ENCODE measurements around the gene PTPMT1. TPM values are rescaled to one million over a fixed set of nuclear protein-coding genes. Genes with fewer than 3 reads are reported as not detected.
A peak's percentile ranks its signal among the peaks of the same experiment; 100 is the strongest.
"Not testable (repeated sequence)": the region's sequence is repeated elsewhere in the genome, so short reads cannot be mapped to it uniquely, and the experiment has no call there.

Gene PTPMT1, protein sequence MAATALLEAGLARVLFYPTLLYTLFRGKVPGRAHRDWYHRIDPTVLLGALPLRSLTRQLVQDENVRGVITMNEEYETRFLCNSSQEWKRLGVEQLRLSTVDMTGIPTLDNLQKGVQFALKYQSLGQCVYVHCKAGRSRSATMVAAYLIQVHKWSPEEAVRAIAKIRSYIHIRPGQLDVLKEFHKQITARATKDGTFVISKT
- 45.1 TPM for total RNA-seq

DNA sequence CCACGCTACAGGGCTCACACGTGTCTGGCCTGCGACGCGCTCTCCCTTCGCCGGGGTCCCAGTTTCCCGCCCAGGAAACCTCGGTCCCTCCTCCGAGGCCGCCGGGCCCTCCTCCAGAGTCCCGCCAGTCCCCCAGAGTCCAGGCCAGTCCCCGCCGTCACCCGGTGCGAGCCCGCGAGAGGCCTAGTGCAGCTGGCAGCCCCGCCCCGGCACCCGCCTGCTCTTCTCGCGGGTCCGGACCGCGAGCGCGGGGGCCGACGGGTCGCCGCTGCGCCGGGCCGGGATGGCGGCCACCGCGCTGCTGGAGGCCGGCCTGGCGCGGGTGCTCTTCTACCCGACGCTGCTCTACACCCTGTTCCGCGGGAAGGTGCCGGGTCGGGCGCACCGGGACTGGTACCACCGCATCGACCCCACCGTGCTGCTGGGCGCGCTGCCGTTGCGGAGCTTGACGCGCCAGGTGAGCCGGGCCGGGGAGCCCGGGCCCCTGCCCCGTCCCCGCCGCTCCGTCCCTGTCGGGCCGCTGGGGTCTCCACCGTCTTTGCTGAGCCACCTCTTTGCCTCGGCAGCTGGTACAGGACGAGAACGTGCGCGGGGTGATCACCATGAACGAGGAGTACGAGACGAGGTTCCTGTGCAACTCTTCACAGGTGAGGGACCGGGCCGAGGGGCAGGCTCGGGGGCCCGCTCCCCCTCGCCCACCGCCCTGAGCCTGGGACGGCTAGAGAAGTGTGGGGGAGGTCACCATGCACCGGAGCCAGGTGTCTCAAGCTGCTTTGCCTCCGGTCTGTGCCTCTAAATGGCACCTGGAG lies at the start of gene PTPMT1:
TSS of gene PTPMT1 (plus strand) at position 260 of the 809 bp plus-strand sequence. CDS start at position 284, 24 bp downstream.
- DNase-seq (ENCODE audit: low spot score) = peak; percentile 50

DNA sequence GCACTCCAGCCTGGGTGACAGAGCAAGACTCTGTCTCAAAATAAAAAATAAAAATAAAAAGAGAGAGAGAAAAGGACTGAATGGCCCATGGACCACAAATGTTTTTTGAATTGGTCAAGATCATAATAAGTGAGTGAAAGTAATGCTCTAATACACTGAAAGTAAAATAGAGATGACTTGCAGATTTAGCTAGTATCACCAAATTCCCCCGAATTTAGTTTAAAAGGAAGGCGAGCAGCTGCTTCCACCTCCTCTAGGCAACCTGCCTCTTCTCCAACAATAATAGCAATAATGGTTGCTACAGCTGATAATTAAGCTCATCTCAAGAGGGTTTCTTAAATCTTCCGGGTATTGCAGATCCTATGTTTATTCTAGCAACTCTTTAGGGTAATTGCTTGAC lies 49.2 kb upstream of the PTPMT1 start:
- DNase-seq (ENCODE audit: low spot score) = no peak

DNA sequence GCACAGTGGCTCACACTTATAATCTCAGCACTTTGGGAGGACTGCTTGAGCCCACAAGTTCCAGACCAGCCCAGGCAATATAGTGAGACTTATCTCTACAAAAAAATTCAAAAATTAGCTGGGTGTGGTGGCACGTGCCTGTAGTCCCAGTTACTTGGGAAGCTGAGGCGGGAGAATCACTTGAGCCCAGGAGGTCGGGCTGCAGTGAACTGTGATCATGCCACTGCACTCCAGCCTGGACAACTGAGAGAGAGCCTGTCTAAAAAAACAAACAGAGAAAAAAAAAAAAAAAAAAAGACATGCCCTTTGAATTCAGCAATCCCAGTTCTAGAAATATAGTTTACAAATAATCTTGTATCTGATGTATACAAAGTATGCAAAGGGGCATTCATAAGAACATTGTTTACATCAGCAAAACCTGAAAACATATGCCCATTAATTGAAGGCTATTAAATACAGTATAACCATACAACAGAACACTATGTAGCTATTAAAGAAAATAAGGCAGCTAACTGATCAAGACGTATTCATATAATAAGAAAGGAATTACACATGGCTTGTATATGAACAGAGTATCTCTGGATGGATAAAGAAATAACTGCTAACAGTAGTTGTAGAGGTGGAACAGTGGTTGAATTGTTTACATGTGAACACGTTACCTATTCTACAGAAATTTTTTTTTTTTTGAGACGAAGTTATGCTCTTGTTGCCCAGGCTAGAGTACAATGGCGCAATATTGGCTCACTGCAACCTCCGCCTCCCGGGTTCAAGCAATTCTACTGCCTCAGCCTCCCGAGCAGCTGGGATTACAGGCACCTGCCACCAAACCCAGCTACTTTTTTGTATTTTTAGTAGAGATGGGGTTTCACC lies 48.2 kb upstream of the PTPMT1 start:
- DNase-seq (ENCODE audit: low spot score) = no peak

DNA sequence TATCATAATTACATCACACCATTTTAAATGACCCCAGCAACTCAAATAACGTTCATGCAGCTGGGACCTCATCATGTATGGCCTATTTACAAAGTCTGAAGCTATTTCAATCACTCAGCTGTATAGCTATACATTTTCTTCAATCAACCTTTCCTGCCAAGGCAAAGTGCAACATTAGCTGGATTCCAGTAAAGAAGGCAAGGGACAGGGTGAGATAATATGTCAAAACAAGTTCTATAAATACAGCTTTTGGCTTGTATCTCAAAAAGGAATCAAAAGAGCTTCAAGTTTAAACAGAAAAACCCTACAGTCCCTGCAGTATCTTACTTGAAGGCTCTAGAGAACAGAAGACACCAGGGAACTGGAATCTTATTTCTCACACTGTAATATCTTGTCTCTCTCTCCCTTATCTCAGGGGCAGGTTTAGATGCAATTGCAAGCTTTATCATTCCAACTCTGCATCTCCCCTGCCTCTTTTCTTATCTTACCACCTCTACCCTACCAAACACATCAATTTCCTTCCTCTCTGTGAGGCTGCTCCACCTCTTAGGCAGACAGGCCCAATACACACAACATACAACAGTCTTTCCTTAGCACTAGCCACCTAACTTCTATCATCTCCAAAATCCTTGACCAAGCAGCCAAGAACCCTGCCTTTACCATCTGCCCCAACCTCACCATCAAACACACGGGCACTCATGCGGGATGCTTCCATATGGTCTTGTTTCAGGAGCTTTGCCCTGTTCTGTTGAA lies 47.0 kb upstream of the PTPMT1 start:
- no peak for DNase-seq (ENCODE audit: low spot score)

DNA sequence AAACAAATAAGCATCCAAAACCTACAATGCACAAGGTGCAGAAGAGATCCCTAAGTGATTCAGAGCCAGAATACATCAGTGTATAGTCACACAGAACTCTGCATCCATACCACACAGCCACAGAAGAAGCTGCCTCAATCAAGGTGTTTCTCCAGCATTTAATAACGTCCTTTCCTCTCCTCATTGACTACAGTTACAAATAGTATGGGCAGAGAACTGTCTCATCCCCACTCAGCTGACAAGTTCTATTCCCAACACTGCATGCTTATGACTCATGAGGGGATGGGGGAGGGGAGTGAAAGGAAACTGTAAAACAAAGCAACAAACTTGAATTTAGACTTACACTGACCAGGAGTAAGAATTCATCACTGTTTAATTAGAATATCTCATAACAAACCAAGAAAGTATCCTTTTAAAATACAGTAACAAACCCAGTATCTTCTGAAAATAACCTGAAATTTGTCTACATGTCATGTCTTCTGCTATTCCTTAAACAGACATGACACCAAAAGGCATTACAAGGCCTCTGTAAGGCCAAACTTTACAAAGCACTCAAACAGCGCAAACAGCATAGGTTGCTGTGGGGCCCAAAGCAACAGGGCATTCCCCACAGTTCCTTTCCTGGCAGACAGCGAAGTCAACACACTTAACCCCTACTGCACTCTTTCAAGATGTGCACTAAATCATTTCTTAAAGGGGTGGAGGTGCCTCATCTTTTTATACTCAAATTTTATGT lies 41.7 kb upstream of the PTPMT1 start:
- peak; percentile 58 for DNase-seq (ENCODE audit: low spot score)

DNA sequence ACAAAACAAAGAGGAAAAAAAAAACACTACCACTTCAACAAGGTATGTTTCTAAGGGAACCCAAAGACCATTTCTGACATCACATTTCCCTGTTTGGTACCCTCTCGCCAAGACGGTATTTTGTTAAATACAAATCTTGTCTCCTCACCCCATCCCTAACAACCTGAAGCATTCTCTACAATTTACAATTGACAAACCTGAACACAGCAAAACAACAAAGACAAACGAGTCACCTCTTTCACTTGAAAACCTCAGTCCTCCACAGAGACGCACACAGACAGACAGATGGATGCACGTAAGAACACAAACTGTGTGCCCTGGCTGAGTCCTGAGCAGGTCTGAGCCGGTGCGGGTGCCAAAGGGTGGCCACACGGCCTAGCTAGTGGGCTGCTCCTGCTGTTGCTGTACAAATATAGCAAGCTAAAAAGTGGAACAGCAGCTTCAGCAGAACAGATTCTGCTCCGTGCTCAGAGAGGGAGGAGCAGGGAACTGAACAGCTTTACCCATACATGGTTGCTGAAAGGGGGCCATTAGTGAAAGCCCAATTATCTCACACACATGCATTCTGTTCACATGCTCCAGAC lies 41.0 kb upstream of the PTPMT1 start:
- DNase-seq (ENCODE audit: low spot score) = peak; percentile 27

DNA sequence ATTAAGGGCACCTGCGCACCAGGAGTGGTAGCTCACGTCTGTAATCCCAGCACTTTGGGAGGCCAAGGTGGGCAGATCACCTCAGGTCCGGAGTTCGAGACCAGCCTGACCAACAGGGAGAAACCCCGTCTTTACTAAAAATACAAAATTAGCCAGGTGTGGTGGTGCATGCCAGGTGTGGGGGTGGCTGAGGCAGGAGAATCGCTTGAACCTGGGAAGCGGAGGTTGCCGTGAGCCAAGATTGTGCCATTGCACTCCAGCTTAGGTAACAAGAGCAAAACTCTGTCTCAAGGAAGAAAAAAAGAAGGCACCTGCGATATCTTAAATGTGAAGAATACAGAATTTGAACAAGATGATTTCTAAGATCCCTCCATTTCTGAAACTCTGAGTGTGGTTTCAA lies 39.4 kb upstream of the PTPMT1 start:
- DNase-seq (ENCODE audit: low spot score) = not testable (repeated sequence)

DNA sequence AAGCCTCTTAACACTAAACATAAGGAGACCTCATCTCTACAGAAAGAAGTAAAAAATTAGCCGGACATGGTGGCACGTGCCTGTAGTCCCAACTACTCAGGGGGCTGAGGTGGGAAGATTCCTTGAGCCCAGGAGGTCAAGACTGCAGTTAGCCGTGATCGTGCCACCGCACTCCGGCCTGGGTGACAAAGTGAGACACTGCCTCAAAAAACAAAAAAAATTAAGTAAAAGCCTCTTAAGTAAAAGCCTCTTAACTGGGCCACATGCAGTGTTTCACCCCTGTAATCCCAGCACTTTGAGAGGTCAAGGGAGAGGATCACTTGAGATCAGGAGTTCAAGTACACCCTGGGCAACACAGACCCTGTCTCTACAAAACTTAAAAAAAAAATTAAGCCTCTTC lies 38.2 kb upstream of the PTPMT1 start:
- DNase-seq (ENCODE audit: low spot score) = no peak

DNA sequence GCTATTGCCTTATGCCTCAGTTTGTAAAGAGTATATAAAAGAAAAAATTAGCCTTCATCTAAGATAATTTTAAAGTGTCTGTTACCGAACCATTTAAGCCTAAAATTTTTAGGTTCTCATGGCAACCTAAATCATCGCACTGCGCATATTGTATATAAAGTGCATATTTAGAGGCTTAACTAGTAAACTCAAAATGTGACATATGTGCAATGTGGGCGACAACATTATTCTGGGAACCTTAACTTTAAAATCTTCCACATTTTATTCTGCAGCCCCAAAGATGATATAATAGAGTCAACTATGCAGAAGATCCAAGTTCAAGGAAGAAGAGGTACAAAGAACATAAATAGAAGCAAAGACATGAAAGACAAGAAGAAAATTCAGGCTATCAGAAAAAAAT lies 35.4 kb upstream of the PTPMT1 start:
- no peak for DNase-seq (ENCODE audit: low spot score)

DNA sequence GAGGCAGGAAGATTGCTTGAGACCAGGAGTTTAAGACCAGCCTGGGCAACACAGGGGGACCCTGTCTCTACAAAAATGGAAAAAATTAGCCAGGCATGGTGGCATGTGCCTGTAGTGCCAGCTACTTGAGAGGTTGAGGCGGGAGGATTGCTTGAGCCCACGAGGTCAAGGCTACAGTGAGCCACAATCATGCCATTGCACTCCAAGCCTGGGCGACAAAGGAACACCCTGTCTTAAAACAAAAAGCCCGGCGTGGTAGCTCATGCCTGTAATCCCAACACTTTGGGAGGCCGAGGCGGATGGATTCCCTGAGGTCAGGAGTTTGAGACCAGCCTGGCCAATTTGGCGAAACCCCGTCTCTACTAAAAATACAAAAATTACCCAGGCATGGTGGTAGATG lies 34.7 kb upstream of the PTPMT1 start:
- DNase-seq (ENCODE audit: low spot score) = not testable (repeated sequence)

DNA sequence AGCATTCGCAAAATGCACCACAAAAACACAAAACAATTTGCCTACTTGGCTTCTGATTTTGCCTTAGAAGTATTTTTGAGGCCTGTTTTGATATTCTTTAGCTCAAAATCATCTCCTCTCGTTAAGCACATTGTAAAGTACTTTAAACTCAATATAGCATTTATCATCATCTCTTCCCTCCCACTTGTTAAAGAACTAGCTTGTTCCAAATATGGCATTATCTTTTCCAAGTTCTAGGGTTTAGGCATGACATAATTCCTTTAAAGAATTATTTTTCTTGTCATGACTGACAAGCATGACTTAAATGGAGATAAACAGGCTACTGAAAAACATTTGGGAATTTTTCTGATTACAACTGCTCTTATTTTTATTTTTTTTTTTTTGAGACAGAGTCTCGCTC lies 33.7 kb upstream of the PTPMT1 start:
- no peak for DNase-seq (ENCODE audit: low spot score)

DNA sequence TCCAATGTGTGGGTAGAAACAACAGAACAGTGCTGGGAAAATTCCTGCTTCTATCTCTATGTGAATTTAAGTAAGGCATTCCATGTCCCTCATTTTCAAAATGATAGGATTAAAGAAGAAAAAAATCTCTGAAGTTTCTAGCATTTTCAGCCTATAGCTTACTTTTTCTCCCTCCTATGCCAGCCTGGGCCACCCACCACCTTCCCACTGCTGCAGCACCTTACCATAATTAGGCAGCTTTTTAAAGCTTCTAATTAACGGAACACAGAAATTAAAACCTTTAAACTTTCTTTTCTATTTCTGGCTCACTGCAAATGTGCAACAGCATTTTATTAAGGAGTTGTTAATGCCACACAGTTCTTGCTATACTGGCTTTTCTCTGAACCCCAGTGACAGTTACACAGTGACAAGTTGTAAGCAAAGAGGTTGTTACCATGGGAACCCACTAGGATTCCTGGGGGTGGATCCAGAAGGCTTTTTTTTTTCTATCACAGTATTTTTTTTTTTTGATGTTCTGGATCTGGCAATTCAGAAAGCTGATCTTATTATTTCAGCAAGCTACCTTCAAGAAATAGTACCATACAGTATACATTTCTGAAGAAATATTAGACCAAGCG lies 32.7 kb upstream of the PTPMT1 start:
- DNase-seq (ENCODE audit: low spot score) = no peak

DNA sequence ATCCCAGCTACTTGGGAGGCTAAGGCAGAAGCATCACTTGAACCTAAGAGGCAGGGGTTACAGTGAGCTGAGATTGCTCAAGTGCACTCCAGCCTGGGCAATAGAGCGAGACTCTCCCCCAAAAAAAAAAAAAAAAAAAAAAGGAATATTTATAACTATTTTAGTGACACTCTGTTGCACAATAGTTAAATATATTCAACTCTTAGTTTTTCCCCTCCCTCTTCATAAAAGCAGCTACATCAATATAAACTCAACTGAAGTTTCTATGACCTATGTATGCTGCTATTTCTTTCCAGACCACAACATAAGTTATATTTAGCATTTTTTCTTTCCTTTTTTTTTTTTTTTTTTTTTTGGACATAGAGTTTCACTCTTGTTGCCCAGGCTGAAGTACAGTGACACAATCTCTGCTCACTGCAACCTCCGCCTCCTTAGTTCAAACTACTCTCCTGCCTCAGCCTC lies 31.7 kb upstream of the PTPMT1 start:
- no peak for DNase-seq (ENCODE audit: low spot score)

DNA sequence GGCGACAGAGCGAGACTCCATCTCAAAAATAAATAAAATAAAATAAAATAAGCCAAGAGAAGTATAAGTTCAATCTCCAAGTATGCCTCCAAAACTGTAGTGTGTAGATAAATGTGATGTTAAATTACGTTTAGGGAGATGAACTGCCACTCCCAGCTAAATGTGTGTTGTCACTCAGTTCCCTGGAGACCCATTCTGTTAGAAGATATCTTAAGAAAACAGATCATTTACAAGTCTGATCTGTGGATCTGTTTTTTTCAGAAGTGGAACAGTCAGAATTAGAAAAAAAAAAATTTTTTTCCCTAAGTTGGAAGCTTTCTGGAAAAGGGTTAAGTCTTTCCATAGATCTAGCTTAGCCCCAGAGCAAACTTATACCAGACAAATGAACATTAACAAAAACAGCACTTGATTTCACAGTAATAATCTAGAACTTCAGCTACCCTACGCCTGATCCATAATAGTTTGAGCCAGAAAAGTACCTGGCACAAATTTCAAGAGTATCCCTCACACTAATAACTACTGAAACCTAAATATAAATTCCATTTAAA lies 30.6 kb upstream of the PTPMT1 start:
- no peak for DNase-seq (ENCODE audit: low spot score)

DNA sequence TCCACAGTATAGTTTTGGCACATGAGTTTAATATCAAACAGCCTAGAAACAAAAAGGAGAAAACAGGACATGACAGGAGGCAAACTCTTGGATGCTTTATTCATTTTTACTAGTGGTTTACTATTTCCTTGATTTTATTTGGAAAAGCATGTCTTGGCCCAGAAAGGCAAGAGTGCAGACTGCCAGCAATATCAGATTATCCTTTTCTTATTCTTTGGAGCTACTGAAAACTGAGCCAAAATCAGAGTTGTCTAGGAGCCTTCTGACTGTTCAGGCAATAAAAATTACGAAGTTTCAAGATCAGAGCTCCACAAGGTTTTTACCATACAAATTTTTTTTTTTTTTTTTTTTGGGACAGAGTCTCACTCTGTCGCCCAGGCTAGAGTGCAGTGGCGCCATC lies 28.5 kb upstream of the PTPMT1 start:
- DNase-seq (ENCODE audit: low spot score) = no peak

DNA sequence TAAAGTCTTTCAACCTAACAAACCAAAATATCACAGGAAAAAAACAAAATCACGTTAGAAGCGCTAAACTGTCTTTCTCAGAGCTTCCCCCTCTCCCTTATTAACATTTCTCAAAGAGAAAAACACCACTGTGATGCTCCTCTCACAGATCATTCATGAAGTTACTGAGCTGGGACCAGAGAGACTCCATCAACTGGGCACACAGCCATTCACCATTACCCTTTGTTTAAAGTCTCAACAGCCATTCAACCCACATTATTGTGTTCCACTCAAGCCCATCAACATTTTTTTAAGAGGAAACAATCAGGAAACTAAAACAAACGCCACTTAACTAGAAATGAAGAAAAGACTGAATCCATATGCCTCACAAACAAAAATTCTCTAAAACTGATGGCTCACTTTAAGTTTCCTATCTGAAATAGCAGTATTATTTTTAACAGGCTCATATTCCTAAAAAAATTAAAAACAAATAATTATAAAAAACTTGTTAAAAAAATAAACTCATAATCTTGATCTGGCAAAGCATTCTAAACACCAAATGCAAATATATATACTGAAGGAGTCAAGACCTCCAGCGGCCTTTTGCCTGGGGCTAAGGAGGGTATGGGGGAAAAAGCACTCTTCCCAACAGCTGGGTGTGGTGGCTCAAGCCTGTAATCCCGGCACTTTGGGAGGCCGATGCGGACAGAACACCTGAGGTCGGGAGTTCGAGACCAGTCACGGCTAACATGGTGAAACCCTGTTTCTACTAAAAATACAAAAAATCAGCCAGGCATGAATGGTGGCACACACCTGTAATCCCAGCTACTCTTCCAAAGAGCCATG lies 26.4 kb upstream of the PTPMT1 start:
- DNase-seq (ENCODE audit: low spot score) = no peak

DNA sequence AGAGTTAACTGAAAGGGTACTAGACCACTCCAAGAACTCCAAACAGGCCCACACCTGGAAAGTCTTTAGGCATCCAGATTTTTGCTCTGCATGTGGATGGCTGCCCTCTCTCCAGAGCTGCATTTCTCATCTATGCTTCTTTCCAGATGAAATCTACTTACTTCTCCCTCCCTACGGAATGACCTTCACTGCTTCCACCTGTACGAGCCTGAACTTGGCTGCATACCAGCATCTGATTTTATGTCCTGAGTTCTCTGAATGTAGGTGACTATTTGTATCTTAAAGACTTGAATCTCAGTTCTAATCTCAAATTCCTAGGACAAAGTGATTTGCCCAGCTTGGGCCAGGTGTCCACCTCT lies 25.7 kb upstream of the PTPMT1 start:
- DNase-seq (ENCODE audit: low spot score) = no peak

DNA sequence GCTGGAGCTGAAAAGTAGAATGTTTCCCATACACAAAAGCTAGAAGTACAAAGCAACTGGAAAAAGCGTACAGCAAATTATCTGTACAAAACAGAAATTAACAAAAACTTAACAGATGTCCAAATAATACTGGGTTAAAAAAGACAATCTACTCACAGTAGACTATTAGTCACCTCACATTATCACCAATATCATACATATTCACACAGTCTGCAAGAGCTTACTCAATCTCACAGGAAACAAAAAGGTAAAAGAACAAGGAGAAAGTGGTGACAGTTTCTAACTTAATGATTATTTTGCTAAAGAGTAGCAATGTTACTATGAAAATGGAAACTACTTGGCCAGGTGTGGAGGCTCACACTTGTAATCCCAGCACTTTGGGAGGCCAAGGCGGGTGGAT lies 24.3 kb upstream of the PTPMT1 start:
- no peak for DNase-seq (ENCODE audit: low spot score)

DNA sequence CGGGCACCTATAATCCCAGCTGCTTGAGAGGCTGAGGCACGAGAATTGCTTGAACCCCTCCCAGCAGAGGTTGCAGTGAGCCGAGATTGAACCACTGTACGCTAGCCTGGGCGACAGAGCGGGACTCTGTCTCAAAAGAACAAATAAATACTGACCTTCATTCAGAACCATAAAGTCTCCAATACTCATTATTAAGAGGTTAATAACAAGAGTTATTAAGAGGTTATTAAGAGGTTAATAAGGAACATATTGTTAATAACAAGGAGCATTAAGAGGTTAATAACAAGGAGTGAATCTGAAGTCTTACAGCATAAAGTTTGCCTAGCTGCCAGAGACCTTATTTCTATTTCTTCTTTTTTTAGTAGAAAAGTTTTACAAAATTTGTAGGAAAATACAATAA lies 20.1 kb upstream of the PTPMT1 start:
- no peak for DNase-seq (ENCODE audit: low spot score)
